ENCODE measurements around the gene ZNF385C. TPM values are rescaled to one million over a fixed set of nuclear protein-coding genes. Genes with fewer than 3 reads are reported as not detected.
"Not testable (repeated sequence)": the region's sequence is repeated elsewhere in the genome, so short reads cannot be mapped to it uniquely, and the experiment has no call there.

Gene ZNF385C
- total RNA-seq, 1 experiment from 2014 or later, result 2.8 TPM

GRCh38 chr17:42146911-42147607 lies 48.8 kb upstream of the ZNF385C start:
- Histone ChIP-seq H2BK120ac (ENCODE audit: low read depth, low read length, poor library complexity, severe bottlenecking) (no peak overlapping the region), H2AK5ac (ENCODE audit: insufficient read length, low read length) (no peak overlapping the region), H2BK20ac (ENCODE audit: low read depth, low read length, poor library complexity, severe bottlenecking) (no peak overlapping the region), H3K18ac (ENCODE audit: insufficient read length, low read depth, low read length) (no peak overlapping the region), H3K23me2 (ENCODE audit: insufficient read length, low read depth, low read length, poor library complexity, severe bottlenecking) (peaks cover 5% of the 10 kb centered on the region), H2AFZ (ENCODE audit: low read length) (no peak overlapping the region), H2BK5ac (ENCODE audit: insufficient read length, low read length) (no peak overlapping the region), H3K23ac (ENCODE audit: insufficient read length, low read depth, low read length) (no peak overlapping the region), H2BK15ac (ENCODE audit: low read depth, low read length) (no peak overlapping the region), H2BK12ac (ENCODE audit: insufficient read length, low read depth, low read length) (no peak overlapping the region), H3K4ac (ENCODE audit: low read depth, low read length) (no peak overlapping the region), H4K20me1 (ENCODE audit: control insufficient read depth, insufficient read depth, insufficient read length) (no peaks in the 10 kb centered on the region), H3K56ac (ENCODE audit: insufficient read length, low read depth, low read length) (no peak overlapping the region), H3K4me2 (ENCODE audit: insufficient read depth, insufficient read length, low read length) (no peak overlapping the region), H3K9me3 (ENCODE audit: control insufficient read depth, low read depth, low read length) (no peaks in the 10 kb centered on the region), H3T11ph (ENCODE audit: low read length) (no peak overlapping the region), H4K8ac (replicated peaks; ENCODE audit: insufficient read length, low read depth, low read length) (no peak overlapping the region), H3K79me1 (ENCODE audit: insufficient read depth, low read depth, low read length, poor library complexity, severe bottlenecking) (peaks cover 11% of the 10 kb centered on the region), H4K91ac (ENCODE audit: insufficient read length, low read depth, low read length) (no peak overlapping the region), H3K14ac (ENCODE audit: insufficient read depth, low read length) (no peak overlapping the region), H3K27ac (ENCODE audit: insufficient read length, low read depth, low read length) (no peak overlapping the region), H3K4me1 (ENCODE audit: insufficient read depth, low read length) (no peaks in the 10 kb centered on the region), H3K9ac (ENCODE audit: extremely low read depth, insufficient read length, low read length) (no peak overlapping the region), H3K79me2 (ENCODE audit: insufficient read depth, low read length) (peaks cover 8% of the 10 kb centered on the region; the same call in 1 of the 2 replicates), H3K27me3 (ENCODE audit: insufficient read depth, low read length) (no peaks in the 10 kb centered on the region), H4K5ac (ENCODE audit: insufficient read length, low read depth, low read length) (no peak overlapping the region)
- Mint-ChIP-seq H3K4me3 (no peak overlapping the region), H3K27ac (peak overlapping the region in 1 of 3 experiments; percentile 68; a peak in 3 of 7 replicates), H3K27me3 (ENCODE audit: low read depth) (no peaks in the 10 kb centered on the region), H3K36me3 (ENCODE audit: insufficient read depth in 1 of 3, low read depth in 3 of 3) (peaks cover 6 to 38% (median 8%) of the 10 kb centered on the region in 3 experiments; a peak in 6 of 7 replicates), H3K4me1 (peaks cover 11 to 12% of the 10 kb centered on the region in 2 experiments; a peak in 3 of 4 replicates), H3K9me3 (no peaks in the 10 kb centered on the region)
- DNase-seq, result no peak
- no CpG with 5 or more reads among the region's 13 CpGs for WGBS (ENCODE audit: extremely low coverage, insufficient read length, low lambda C conversion rate)
- no peak for TF ChIP-seq CTCF (conservative IDR thresholded peaks at IDR 0.05)

GRCh38 chr17:42143138-42143537 lies 44.9 kb upstream of the ZNF385C start:
- not testable (repeated sequence) for H3K4me3 Mint-ChIP-seq; H3K56ac ChIP-seq (ENCODE audit: insufficient read length, low read depth, low read length); H4K5ac ChIP-seq (ENCODE audit: insufficient read length, low read depth, low read length); H3K23me2 ChIP-seq (ENCODE audit: insufficient read length, low read depth, low read length, poor library complexity, severe bottlenecking); H2AFZ ChIP-seq (ENCODE audit: low read length); H2BK120ac ChIP-seq (ENCODE audit: low read depth, low read length, poor library complexity, severe bottlenecking); H3K9me3 Mint-ChIP-seq; H3K4ac ChIP-seq (ENCODE audit: low read depth, low read length); H2BK12ac ChIP-seq (ENCODE audit: insufficient read length, low read depth, low read length); H3K9me3 ChIP-seq (ENCODE audit: control insufficient read depth, low read depth, low read length); H4K91ac ChIP-seq (ENCODE audit: insufficient read length, low read depth, low read length); H3K9ac ChIP-seq (ENCODE audit: extremely low read depth, insufficient read length, low read length); H3K27me3 Mint-ChIP-seq (ENCODE audit: low read depth); DNase-seq; H2BK20ac ChIP-seq (ENCODE audit: low read depth, low read length, poor library complexity, severe bottlenecking); H4K8ac ChIP-seq (replicated peaks; ENCODE audit: insufficient read length, low read depth, low read length); H3K27ac ChIP-seq (ENCODE audit: insufficient read length, low read depth, low read length); H3K27me3 ChIP-seq (ENCODE audit: insufficient read depth, low read length); H3K4me2 ChIP-seq (ENCODE audit: insufficient read depth, insufficient read length, low read length); H3K79me2 ChIP-seq (ENCODE audit: insufficient read depth, low read length); H3K14ac ChIP-seq (ENCODE audit: insufficient read depth, low read length); H2BK5ac ChIP-seq (ENCODE audit: insufficient read length, low read length); H3K23ac ChIP-seq (ENCODE audit: insufficient read length, low read depth, low read length); H3K4me1 ChIP-seq (ENCODE audit: insufficient read depth, low read length); H3K18ac ChIP-seq (ENCODE audit: insufficient read length, low read depth, low read length); H4K20me1 ChIP-seq (ENCODE audit: control insufficient read depth, insufficient read depth, insufficient read length); H3T11ph ChIP-seq (ENCODE audit: low read length); H2AK5ac ChIP-seq (ENCODE audit: insufficient read length, low read length); H2BK15ac ChIP-seq (ENCODE audit: low read depth, low read length)
- no CpG with 5 or more reads among the region's 4 CpGs for WGBS (ENCODE audit: extremely low coverage, insufficient read length, low lambda C conversion rate)
- Mint-ChIP-seq H3K36me3 (ENCODE audit: insufficient read depth in 1 of 3, low read depth in 3 of 3) (peaks cover 6 to 45% (median 8%) of the 10 kb centered on the region in 3 experiments; a peak in 6 of 7 replicates), H3K27ac (peak overlapping the region; percentile 7 to 68 (median 34); a peak in 2 of 7 replicates), H3K4me1 (peaks cover 9 to 15% of the 10 kb centered on the region in 2 experiments; a peak in 3 of 4 replicates)
- peaks cover 13% of the 10 kb centered on the region for H3K79me1 ChIP-seq (ENCODE audit: insufficient read depth, low read depth, low read length, poor library complexity, severe bottlenecking)

Data from H9 (cell line).